GM19324 (cell line): Measurements from ENCODE around the gene SH3D19.
"Not testable (repeated sequence)": the region's sequence is repeated elsewhere in the genome, so short reads cannot be mapped to it uniquely, and the experiment has no call there.

Source experiments
- ATAC-seq: cut with Tn5 transposase; IDR thresholded peaks from one replicate; pipeline ENCODE4 v1.9.1; 2021; ENCODE audit warnings: mild to moderate bottlenecking, moderate library complexity; ENCODE audit not compliant: unreplicated experiment, low FRiP score

SH3D19 gene

DNA sequence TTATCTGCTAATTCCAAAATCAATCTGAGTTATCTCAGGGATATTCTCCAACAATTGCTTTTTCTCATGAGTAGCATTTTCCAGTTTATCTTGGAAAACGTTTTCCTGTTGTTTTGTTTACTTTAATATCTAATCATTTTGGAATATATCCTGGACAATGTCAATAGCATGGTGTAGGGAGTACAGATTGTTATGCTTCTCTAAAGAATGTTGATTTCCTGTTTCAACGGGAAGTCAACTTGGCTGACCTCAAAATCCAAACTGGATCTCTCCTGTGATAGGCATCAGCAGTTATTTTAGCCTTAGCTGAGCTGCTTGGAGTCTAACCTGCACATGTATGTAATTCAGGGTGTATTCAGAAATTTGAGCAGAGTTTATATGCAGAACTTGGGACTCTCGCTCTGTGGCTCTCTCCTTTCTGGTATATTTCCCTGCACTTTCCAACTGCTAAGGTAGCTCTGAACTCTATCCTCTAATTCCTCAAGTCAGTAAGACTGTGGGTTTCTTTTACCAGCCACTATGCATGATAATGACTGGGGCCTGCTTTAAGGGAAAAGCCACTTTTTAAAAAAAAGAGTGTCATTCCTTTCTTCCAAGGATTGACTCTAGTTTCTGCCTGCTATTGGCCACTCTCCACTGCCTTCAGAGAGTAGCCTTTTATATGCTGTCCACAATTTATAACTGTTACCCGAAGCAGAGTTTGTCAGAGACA is 40.7 kb downstream of the SH3D19 start:
- no peak for ATAC-seq

GRCh38 chr4:151276787-151277562 is 48.4 kb downstream of the SH3D19 start, which contains the start of gene PRSS48:
TSS of gene PRSS48 (plus strand) at chr4:151277161. CDS start at chr4:151277173, 12 bp downstream.
- no peak for ATAC-seq

DNA sequence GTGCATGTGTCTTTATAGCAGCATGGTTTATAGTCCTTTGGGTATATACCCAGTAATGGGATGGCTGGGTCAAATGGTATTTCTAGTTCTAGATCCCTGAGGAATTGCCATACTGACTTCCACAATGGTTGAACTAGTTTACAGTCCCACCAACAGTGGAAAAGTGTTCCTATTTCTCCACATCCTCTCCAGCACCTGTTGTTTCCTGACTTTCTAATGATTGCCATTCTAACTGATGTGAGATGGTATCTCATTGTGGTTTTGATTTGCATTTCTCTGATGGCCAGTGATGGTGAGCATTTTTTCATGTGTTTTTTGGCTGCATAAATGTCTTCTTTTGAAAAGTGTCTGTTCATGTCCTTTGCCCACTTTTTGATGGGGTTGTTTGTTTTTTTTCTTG is 56.5 kb downstream of the SH3D19 start:
- ATAC-seq, result not testable (repeated sequence)

DNA sequence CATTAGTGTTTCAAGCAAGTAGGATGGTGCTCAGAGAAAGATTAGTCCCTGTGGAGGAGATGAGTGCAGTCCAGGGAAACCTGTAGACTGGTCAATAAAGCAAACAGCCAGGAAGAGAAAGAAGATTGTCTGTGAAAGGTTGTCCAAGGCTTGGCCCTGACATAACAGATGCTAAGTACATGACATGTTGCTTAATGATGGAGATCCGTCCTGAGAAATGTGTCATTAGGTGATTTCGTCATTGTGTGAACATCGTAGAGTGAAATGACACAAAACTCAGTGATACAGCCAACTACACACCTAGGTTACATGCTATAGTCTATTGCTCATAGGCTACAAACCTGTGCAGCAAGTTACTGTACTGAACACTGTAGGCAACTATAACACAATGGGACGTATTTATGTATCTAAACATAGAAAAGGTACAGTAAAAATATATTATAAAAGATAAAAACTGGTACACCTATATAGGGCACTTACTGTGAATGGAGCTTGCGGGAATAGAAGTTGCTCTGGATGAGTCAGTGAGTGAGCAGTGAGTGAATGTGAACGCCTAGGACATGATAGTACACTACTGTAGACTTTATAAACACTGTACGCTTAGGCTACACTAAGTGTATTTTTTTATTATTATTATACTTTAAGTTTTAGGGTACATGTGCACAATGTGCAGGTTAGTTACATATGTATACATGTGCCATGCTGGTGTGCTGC is 57.4 kb downstream of the SH3D19 start:
- no peak for ATAC-seq

GRCh38 chr4:151267104-151267503 is 58.3 kb downstream of the SH3D19 start:
- no peak for ATAC-seq

DNA sequence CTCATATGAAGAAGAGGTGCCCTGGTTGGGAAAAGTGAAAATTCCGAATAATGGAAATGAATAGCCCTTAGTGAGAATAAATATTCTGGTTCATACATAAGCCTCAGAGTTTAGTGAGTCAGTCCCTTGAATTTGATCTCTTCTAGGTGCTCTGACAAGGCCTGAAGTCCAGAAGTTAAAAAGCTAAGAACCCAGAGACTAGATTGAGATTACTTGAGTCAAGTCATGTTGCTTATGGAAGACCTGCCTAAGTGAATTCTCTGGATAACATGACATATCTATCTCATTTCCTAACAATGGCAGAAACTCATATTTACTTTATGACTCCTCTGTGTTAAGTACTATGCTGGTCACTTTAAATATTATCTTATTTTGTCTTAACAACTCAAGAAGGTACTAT is 58.9 kb downstream of the SH3D19 start:
- ATAC-seq, result no peak

DNA sequence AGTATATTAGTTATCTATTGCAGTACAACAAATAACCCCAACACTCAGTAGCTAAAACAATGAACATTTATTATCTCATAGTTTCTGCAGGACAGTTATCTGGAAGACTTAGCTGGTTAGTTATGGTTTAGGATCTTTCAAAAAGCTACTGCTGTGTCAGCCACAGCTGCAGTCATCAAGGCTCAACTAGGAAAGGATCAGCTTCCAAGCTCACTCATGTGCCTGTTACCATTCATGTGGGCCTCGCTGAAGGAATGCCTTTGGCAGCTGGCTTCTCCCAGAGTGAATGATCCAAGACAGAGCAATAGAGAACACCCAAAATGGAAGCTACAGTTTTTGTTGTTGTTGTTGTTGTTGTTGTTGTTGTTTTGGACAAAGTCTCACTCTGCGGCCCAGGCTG is 62.0 kb downstream of the SH3D19 start:
- ATAC-seq, result no peak

GRCh38 chr4:151260526-151260925 is 64.9 kb downstream of the SH3D19 start:
- ATAC-seq, result no peak

GRCh38 chr4:151259752-151260151 is 65.7 kb downstream of the SH3D19 start:
- ATAC-seq, result no peak

DNA sequence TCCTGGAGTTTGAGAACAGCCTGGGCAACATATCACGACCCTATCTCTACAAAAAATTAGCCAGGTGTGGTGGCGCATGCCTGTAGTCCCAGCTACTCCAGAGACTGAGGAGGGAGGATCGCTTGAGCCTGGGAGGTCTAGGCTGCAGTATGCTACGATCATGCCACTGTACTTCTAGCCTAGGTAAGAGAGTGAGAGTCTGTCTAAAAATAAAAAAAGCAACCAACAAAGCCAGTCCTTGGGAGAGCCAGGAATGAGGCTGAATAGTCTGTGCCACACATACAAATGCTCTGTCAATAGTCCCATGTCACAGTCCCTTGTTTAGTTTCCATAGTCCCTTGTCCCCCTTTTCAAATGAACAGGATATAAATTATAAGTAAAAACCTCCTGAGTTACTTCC is 67.7 kb downstream of the SH3D19 start:
- ATAC-seq, result no peak

DNA sequence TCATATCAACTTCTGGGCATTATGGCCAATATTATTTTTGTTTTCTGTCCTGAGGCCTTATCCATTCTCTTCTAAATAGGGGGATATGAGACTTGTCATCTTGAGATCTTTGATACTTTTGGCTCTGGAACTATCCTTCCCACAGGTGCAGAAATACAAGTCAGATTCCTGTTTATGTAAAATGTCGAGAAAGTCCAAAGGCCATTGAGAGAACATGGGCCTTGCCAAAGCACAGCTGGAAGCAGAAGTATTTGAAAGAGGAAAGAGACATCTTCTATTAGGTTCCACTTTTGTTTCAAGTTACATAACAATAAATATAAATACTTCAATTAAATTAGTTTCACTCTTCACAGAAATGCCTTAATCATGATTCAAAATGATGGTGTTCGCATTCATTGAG is 69.3 kb downstream of the SH3D19 start:
- no peak for ATAC-seq

GRCh38 chr4:151255680-151256079 is 69.7 kb downstream of the SH3D19 start:
- not testable (repeated sequence) for ATAC-seq

DNA sequence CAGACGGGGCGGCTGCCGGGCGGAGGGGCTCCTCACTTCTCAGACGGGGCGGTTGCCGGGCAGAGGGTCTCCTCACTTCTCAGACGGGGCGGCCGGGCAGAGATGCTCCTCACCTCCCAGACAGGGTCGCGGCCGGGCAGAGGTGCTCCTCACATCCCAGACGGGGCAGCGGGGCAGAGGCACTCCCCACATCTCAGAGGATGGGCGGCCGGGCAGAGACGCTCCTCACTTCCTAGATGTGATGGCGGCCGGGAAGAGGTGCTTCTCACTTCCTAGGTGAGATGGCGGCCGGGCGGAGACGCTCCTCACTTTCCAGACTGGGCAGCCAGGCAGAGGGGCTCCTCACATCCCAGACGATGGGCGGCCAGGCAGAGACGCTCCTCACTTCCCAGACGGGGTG is 70.2 kb downstream of the SH3D19 start:
- ATAC-seq, result not testable (repeated sequence)

- ATAC-seq, result no peak
These were observed 73.7 kb downstream of the SH3D19 start for GRCh38 chr4:151251603-151252304.

DNA sequence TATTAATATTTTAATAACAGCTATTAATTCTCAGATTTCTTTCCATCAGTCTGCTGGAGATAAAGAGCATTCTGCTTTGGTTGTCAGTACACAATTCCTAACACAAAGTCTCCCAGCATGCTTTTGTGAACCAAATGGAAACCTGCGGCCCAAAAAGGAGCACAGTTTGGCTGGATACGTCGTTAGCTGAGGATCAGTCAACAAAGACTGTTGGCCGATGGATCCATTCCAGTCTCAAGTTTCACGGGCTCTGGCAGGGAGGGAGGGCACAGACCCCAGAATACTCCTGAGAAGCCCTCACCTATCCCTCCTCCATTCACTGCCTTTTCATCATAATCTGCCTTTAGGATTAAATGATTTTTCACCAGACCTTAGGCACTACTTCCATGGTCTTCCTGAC is 74.7 kb downstream of the SH3D19 start:
- no peak for ATAC-seq

- ATAC-seq, result no peak
These were observed 76.9 kb downstream of the SH3D19 start for GRCh38 chr4:151248519-151248918.

DNA sequence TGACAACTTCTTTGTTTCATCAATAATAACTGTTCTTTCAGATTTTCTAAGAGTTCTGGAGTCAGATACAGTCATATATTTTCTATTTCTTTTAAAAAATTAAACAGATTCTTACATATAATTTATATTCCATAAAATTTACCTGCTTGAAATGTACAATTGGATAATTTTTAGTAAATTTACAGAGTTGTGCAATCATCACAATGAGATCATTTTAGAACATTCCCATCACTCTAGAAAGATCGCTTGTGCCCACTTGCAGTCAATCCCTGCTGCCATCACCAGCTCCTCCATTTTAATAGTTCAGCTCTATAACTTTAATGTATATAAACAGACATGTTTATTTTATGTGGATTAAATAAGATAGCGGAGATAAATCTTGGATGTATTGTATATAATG is 78.0 kb downstream of the SH3D19 start:
- ATAC-seq, result no peak

GRCh38 chr4:151246742-151247141 is 78.7 kb downstream of the SH3D19 start:
- ATAC-seq, result no peak

GRCh38 chr4:151242305-151242704 is 83.1 kb downstream of the SH3D19 start:
- ATAC-seq, result no peak

DNA sequence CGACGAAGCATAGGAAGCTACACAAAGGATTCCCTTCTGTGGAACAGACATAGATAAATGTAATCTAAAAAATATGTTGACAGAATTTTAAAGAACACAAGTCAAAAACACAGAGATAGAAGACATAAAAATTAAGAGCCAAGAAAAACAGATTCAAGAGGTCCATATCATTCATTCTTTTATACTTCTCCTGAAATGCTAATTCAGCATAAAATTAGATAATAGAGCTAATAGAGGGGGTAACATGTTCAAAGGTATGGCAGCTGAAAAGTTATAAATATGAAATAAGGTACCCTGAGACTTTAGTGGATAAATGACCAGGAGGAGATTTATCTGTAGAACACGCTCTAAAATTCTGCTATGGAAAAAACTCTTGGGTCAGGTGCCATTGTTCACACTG is 85.8 kb downstream of the SH3D19 start:
- no peak for ATAC-seq

DNA sequence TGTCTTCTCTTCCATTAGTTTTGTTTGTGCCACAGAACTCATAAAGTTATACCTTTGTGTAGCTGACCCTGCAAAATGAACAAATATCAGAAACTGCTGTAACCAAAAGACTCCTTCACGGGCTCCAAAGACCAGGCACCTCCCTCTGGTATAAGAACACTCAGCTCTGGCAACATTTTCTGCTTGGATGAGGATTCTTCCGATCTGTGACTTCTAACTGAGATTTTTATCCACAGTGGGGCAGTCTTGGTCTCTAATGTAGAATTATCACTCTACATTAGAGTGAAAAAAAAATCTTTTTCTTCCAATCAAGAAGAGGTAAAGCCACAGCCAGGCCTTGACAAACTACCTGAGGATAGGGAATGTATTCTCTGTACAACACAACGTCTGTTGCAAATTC is 86.9 kb downstream of the SH3D19 start:
- ATAC-seq, result no peak
